ENCODE data around the gene PPM1D.

- no peak for TF ChIP-seq TEAD4 (IDR thresholded peaks at IDR 0.05; ENCODE audit: borderline replicate concordance, insufficient read depth)
- no peak for TF ChIP-seq POLR2AphosphoS5 (IDR thresholded peaks at IDR 0.05; ENCODE audit: low read depth, low read length)
- TF ChIP-seq CTCF (IDR thresholded peaks at IDR 0.05) = no peak
- TF ChIP-seq SIN3A (IDR thresholded peaks at IDR 0.05; ENCODE audit: borderline replicate concordance, low read depth, low read length) = no peak
- no peak for TF ChIP-seq USF2 (IDR thresholded peaks at IDR 0.05; ENCODE audit: borderline replicate concordance, low read depth, low read length)
- no peak for TF ChIP-seq EP300 (IDR thresholded peaks at IDR 0.05; ENCODE audit: borderline replicate concordance in 1 of 2, low read depth in 1 of 2, low read length in 1 of 2)
These were observed 20.9 kb upstream of the PPM1D start for GRCh38 chr17:60579090-60579489.

Measured in SK-N-SH (cell line).